ENCODE data around the gene FOXL2.

DNA sequence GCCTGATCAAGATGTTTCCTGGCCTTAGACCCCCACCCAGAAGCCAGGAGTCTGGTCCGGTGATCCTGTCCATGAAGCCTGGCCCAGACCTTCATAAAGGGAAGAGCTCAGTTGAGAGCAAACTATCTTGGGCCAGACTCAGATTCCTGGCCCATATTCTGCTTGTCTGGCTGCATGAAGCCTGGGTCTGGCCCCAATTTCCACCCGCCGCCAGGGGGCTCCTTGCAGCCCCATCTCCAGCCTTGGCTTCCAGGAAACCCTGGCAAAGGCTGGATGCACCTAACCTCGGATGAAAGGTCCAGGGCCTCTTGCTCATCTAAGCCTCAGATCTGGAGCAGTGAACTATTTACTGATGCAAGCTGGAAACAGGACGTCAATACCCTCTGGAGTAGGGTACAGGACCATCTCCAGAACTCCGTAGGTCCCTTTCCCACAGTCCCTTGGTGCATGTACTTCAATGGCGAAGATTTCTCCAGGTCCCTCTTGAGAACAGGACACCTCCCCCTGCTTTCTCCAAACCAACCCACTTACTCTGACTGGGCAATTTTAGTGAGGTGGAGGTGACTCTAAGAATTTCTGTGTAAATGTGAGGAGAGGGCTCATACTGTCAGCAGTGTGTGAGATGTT lies 5.6 kb downstream of the FOXL2 start:
- TF ChIP-seq, protein P1, sequence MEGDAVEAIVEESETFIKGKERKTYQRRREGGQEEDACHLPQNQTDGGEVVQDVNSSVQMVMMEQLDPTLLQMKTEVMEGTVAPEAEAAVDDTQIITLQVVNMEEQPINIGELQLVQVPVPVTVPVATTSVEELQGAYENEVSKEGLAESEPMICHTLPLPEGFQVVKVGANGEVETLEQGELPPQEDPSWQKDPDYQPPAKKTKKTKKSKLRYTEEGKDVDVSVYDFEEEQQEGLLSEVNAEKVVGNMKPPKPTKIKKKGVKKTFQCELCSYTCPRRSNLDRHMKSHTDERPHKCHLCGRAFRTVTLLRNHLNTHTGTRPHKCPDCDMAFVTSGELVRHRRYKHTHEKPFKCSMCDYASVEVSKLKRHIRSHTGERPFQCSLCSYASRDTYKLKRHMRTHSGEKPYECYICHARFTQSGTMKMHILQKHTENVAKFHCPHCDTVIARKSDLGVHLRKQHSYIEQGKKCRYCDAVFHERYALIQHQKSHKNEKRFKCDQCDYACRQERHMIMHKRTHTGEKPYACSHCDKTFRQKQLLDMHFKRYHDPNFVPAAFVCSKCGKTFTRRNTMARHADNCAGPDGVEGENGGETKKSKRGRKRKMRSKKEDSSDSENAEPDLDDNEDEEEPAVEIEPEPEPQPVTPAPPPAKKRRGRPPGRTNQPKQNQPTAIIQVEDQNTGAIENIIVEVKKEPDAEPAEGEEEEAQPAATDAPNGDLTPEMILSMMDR (IDR thresholded peaks at IDR 0.05), result peak in 2 of 4 experiments; percentile 13 to 43
- TF ChIP-seq POLR2A (IDR thresholded peaks at IDR 0.05), result no peak
